Neutrophil (primary cell): ENCODE results near the gene LARGE1.

Experiments
- H3K27ac ChIP-seq: fragments of 200-600 bp; sonication (generic); 2 replicates; pipeline ENCODE4 v1.5.1; 2016; ENCODE audit warnings: mild to moderate bottlenecking, moderate library complexity
- H3K27me3 ChIP-seq: fragments of 200-600 bp; sonication (generic); 2 replicates; pipeline ENCODE4 v1.6.0; 2016; ENCODE audit warnings: mild to moderate bottlenecking
- H3K36me3 ChIP-seq: fragments of 200-600 bp; sonication (generic); 2 replicates; pipeline ENCODE4 v1.5.1; 2017
- H3K4me1 ChIP-seq, 2 experiments: fragments of 200-600 bp in 1 of 2; sonication (generic) in 1 of 2; 1 replicate in 1 of 2; 2 replicates in 1 of 2; pipeline versions ENCODE4 v1.5.1 to v1.6.1; 2013 to 2016; ENCODE audit warnings: low read depth in 1 of 2, low read length in 1 of 2, mild to moderate bottlenecking in 1 of 2, moderate library complexity in 1 of 2; ENCODE audit not compliant: control insufficient read depth in 1 of 2, insufficient read depth in 1 of 2
- H3K4me3 ChIP-seq, 2 experiments: fragments of 200-600 bp in 1 of 2; sonication (generic) in 1 of 2; 1 replicate in 1 of 2; 2 replicates in 1 of 2; pipeline ENCODE4 v1.5.1; 2013 to 2016; ENCODE audit warnings: low read depth in 1 of 2, low read length in 1 of 2, mild to moderate bottlenecking in 1 of 2, moderate library complexity in 1 of 2
- H3K9me3 ChIP-seq: fragments of 200-600 bp; sonication (generic); 2 replicates; pipeline ENCODE4 v1.5.1; 2016
- TF ChIP-seq, protein P1 (sequence below): fragments of 200-600 bp; sonication (generic); IDR thresholded peaks from 2 replicates; pipeline ENCODE4 v1.5.1; 2016; ENCODE audit warnings: antibody characterized with exemption

LARGE1 gene

DNA sequence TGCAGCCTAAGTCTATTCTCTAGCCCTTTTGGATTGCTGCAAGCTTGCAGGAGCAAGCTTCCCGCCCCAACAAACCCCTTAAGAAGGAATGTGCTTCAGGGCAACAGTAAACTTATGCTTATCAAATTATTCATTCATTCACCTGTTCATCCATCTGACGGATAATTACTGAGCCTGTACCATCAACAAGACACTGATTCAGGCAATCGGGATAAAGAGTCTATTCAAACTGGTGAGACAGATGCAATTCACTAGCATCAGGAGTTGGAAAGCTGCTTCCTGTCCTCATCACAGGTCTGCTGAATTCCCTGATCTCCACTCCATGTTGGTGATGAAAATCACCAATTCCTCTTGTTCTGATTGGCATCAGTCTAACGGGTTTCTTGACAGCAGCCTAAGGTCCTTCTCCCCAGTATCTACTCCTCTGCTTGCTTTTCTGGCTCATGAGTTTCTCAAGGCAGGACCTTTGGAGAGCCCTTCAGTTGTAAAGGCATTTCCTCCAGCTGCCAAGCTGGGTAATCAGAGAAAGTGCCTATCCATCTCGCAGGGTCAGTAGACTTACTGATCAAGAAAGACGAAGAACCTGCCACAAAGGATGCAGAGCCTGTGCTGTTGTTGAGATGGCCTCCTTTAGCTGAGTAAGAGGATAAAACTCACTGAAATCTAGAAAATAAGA lies 433.1 kb downstream of the LARGE1 start:
- no peaks in the 10 kb centered on the region for H3K9me3 ChIP-seq
- no peaks in the 10 kb centered on the region for H3K27me3 ChIP-seq
- H3K27ac ChIP-seq: no peak overlapping the region
- no peak overlapping the region for H3K4me3 ChIP-seq
- TF ChIP-seq, protein P1, sequence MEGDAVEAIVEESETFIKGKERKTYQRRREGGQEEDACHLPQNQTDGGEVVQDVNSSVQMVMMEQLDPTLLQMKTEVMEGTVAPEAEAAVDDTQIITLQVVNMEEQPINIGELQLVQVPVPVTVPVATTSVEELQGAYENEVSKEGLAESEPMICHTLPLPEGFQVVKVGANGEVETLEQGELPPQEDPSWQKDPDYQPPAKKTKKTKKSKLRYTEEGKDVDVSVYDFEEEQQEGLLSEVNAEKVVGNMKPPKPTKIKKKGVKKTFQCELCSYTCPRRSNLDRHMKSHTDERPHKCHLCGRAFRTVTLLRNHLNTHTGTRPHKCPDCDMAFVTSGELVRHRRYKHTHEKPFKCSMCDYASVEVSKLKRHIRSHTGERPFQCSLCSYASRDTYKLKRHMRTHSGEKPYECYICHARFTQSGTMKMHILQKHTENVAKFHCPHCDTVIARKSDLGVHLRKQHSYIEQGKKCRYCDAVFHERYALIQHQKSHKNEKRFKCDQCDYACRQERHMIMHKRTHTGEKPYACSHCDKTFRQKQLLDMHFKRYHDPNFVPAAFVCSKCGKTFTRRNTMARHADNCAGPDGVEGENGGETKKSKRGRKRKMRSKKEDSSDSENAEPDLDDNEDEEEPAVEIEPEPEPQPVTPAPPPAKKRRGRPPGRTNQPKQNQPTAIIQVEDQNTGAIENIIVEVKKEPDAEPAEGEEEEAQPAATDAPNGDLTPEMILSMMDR: no peak
- no peaks in the 10 kb centered on the region for H3K4me1 ChIP-seq
- H3K36me3 ChIP-seq: no peaks in the 10 kb centered on the region

DNA sequence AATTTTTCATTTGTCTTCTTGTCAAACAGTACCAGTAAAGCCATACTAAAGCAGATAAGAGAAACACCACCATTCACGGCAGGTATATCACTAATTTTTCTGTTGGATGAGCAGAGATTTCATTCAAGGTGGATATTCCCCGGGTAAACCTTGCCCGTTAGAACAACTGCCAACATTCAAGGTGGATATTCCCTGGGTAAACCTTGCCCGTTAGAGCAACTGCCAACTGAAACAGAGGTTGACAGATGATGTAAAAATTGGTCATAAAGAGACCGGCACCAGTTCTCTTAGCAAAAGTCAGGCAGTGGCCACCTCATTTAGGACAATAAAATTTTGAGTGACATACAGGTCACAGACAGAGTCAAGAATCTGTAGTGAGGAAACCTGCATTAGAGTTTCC lies 438.7 kb downstream of the LARGE1 start:
- Histone ChIP-seq H3K9me3 (no peaks in the 10 kb centered on the region), H3K4me1 (no peaks in the 10 kb centered on the region), H3K36me3 (no peaks in the 10 kb centered on the region), H3K27me3 (no peaks in the 10 kb centered on the region), H3K4me3 (no peak overlapping the region), H3K27ac (no peak overlapping the region)
- TF ChIP-seq, protein P1: no peak

DNA sequence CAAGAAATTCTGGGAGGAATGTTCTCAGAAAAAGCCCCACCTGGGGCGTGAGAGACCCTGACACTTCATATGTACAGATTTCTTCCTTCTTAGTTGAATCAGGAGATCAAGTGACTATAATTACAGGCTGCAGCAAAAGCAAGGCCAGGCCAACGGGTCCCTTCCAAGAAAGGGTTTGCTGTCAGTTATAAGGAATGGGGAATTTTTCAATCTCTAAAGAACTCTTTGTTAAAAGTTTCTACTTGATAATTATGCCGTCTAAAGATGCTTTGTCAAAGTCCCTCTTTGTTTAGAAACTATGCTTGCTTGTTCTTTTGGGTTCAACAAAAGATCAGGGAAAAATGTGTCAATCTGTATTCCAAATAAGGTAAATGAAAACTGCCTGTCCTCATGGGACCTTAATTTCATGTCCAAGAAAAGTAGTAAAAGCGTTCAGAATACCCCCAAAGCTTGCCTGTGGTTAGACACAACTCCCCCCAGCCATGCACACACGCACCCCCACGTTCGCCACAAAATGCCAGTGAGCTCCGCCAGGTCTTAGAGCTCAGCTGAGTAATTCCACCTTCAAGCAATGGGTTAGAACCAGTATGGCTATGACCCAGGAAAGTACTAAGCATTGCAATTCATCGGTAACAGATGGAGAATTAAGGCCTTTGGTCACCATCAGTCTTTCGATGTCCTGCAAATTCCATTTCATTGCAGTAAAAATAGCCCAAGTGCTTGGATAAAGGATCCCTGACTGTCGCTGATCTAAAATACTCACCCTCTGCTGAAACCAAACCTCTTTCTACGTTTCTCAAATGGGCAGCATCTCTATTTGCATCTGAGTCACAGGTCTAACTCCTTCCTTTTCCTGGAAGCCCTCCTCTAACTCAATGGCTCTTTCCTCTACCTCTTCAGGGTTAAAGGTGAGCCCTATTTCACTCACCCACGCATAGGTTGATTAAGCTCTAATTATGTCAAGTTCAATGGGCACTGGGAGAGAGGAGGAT lies 442.9 kb downstream of the LARGE1 start:
- Histone ChIP-seq H3K4me1 (no peaks in the 10 kb centered on the region), H3K27ac (no peak overlapping the region), H3K4me3 (no peak overlapping the region), H3K27me3 (no peaks in the 10 kb centered on the region), H3K9me3 (no peaks in the 10 kb centered on the region), H3K36me3 (no peaks in the 10 kb centered on the region)
- TF ChIP-seq, protein P1: no peak

DNA sequence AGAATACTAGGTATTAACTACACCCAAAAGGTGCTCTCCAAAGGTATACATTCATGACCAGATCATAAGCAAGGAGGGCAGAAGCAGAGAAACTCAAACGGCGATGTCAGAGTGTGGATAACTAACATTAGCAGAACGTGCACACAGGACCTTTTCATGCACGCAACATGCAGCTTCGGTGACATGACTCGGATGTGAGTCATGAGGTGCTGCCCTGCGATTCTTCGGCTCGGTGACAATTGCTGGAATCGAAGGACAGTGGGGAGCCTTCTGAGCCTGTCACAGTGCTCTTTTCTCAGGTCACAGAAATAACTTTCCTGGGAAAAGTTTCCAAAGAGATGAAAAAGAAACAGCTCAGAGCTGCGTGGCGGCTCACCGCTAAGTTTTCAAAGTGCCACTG lies 443.6 kb downstream of the LARGE1 start:
- no peak overlapping the region for H3K4me3 ChIP-seq
- no peaks in the 10 kb centered on the region for H3K4me1 ChIP-seq
- TF ChIP-seq, protein P1: no peak
- no peak overlapping the region for H3K27ac ChIP-seq
- H3K27me3 ChIP-seq: no peaks in the 10 kb centered on the region
- H3K36me3 ChIP-seq: no peaks in the 10 kb centered on the region
- H3K9me3 ChIP-seq: no peaks in the 10 kb centered on the region

DNA sequence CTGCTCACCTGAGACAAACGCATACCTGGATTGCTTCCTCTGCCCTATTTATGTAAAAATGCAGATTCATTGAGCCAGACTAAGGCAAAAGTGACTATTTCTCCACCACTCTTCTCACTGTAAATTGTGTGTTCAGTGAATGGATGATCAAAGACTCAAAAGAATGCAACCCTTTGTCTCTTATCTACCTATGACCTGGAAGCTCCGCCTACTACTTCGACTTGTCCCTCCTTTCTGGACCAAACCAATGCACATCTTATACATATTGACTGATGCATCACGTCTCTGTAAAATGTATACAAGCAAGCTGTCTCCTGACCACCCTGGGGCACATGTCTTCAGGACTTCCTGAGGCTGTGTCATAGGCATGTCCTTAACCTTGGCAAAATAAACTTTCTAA lies 444.1 kb downstream of the LARGE1 start:
- no peak overlapping the region for H3K27ac ChIP-seq
- no peaks in the 10 kb centered on the region for H3K27me3 ChIP-seq
- no peaks in the 10 kb centered on the region for H3K9me3 ChIP-seq
- H3K4me3 ChIP-seq: no peak overlapping the region
- H3K4me1 ChIP-seq: no peaks in the 10 kb centered on the region
- TF ChIP-seq, protein P1: no peak
- no peaks in the 10 kb centered on the region for H3K36me3 ChIP-seq
